Parathyroid adenoma (tissue), 2 donors: ENCODE measurements around the gene CASP5.
"Not testable (repeated sequence)": the region's sequence is repeated elsewhere in the genome, so short reads cannot be mapped to it uniquely, and the experiment has no call there.

ENCODE experiments used
- H2AFZ ChIP-seq: fragments of 300-600 bp; sonication (generic); one replicate; pipeline ENCODE4 v1.7.0; 2017; ENCODE audit warnings: antibody characterized with exemption, mild to moderate bottlenecking
- H3K27ac ChIP-seq: fragments of 300-600 bp; sonication (generic); one replicate; pipeline ENCODE4 v1.7.0; 2017
- H3K27me3 ChIP-seq: fragments of 300-600 bp; sonication (generic); one replicate; pipeline ENCODE4 v1.7.0; 2017; ENCODE audit warnings: low read length; ENCODE audit not compliant: control insufficient read depth, insufficient read depth
- H3K36me3 ChIP-seq: fragments of 300-600 bp; sonication (generic); one replicate; pipeline ENCODE4 v1.7.0; 2017; ENCODE audit warnings: low read length; ENCODE audit not compliant: control insufficient read depth, insufficient read depth
- H3K4me1 ChIP-seq: fragments of 300-600 bp; sonication (generic); one replicate; pipeline ENCODE4 v1.7.0; 2017; ENCODE audit warnings: control low read depth
- H3K4me2 ChIP-seq: fragments of 300-600 bp; sonication (generic); one replicate; pipeline ENCODE4 v1.7.0; 2017; ENCODE audit warnings: low read length
- H3K4me3 ChIP-seq: fragments of 300-600 bp; sonication (generic); one replicate; pipeline ENCODE4 v1.7.0; 2017; ENCODE audit warnings: low read depth, low read length
- H3K79me2 ChIP-seq: fragments of 300-600 bp; sonication (generic); one replicate; pipeline ENCODE4 v1.7.0; 2017; ENCODE audit warnings: control low read depth
- H3K9ac ChIP-seq: fragments of 300-600 bp; sonication (generic); one replicate; pipeline ENCODE4 v1.7.0; 2017; ENCODE audit warnings: mild to moderate bottlenecking
- H3K9me3 ChIP-seq: fragments of 300-600 bp; sonication (generic); one replicate; pipeline ENCODE4 v1.7.0; 2017; ENCODE audit warnings: low read length; ENCODE audit not compliant: control insufficient read depth
- CTCF ChIP-seq: fragments of 300-600 bp; sonication (generic); IDR thresholded peaks from one replicate; pipeline ENCODE4 v1.7.0; 2017; ENCODE audit warnings: antibody characterized with exemption, mild to moderate bottlenecking
- donor health status: primary hyperparathyroidism.

The CASP5 gene

GRCh38 chr11:105023003-105023402 is at the start of gene CASP5:
Gene CASP5, minus strand, starts transcription at chr11:105023168. Its CDS starts 32 bp downstream, at chr11:105023136.
- no peak within 1 kb of the TSS for H3K27ac ChIP-seq
- no peak for TF ChIP-seq CTCF
- H3K27me3 ChIP-seq: no peaks in the 10 kb centered on the region
- H3K9me3 ChIP-seq: no peaks in the 10 kb centered on the region
- H3K4me3 ChIP-seq: no peak within 1 kb of the TSS
- H3K79me2 ChIP-seq: no peaks in the 10 kb centered on the region
- H3K4me2 ChIP-seq: no peak within 1 kb of the TSS
- no peaks in the 10 kb centered on the region for H3K36me3 ChIP-seq
- no peak within 1 kb of the TSS for H3K9ac ChIP-seq
- no peaks in the 10 kb centered on the region for H3K4me1 ChIP-seq
- no peak within 1 kb of the TSS for H2AFZ ChIP-seq

- not testable (repeated sequence) for H3K4me3 ChIP-seq, H2AFZ ChIP-seq, H3K4me1 ChIP-seq, H3K9ac ChIP-seq, H3K4me2 ChIP-seq, H3K27ac ChIP-seq, H3K79me2 ChIP-seq, H3K27me3 ChIP-seq, H3K9me3 ChIP-seq, H3K36me3 ChIP-seq
Measured at GRCh38 chr11:105072080-105072479, 49.1 kb upstream of the CASP5 start.

- H3K4me3 ChIP-seq: no peak overlapping the region
- no peak for TF ChIP-seq CTCF
- H3K4me2 ChIP-seq: no peak overlapping the region
- no peak overlapping the region for H2AFZ ChIP-seq
- H3K27me3 ChIP-seq: no peaks in the 10 kb centered on the region
- no peaks in the 10 kb centered on the region for H3K36me3 ChIP-seq
- no peaks in the 10 kb centered on the region for H3K79me2 ChIP-seq
- no peak overlapping the region for H3K27ac ChIP-seq
- no peak overlapping the region for H3K9ac ChIP-seq
- no peaks in the 10 kb centered on the region for H3K9me3 ChIP-seq
- no peaks in the 10 kb centered on the region for H3K4me1 ChIP-seq
Measured at GRCh38 chr11:105071089-105071732, 48.2 kb upstream of the CASP5 start.

GRCh38 chr11:105070306-105070705 is 47.3 kb upstream of the CASP5 start:
- TF ChIP-seq CTCF: no peak
- H3K79me2 ChIP-seq: no peaks in the 10 kb centered on the region
- no peak overlapping the region for H3K9ac ChIP-seq
- H3K4me1 ChIP-seq: no peaks in the 10 kb centered on the region
- no peak overlapping the region for H3K27ac ChIP-seq
- no peak overlapping the region for H2AFZ ChIP-seq
- H3K4me3 ChIP-seq: no peak overlapping the region
- no peaks in the 10 kb centered on the region for H3K9me3 ChIP-seq
- H3K4me2 ChIP-seq: no peak overlapping the region
- H3K36me3 ChIP-seq: no peaks in the 10 kb centered on the region
- H3K27me3 ChIP-seq: no peaks in the 10 kb centered on the region

- not testable (repeated sequence) for H3K27ac ChIP-seq, H3K36me3 ChIP-seq, H3K27me3 ChIP-seq, H2AFZ ChIP-seq, H3K4me2 ChIP-seq, H3K79me2 ChIP-seq, H3K9ac ChIP-seq, H3K9me3 ChIP-seq, H3K4me3 ChIP-seq, H3K4me1 ChIP-seq
Measured at GRCh38 chr11:105069749-105070148, 46.8 kb upstream of the CASP5 start.

GRCh38 chr11:105063245-105063941 is 40.4 kb upstream of the CASP5 start:
- H3K9ac ChIP-seq, H3K4me2 ChIP-seq, H3K4me1 ChIP-seq, H3K27me3 ChIP-seq, H2AFZ ChIP-seq, H3K27ac ChIP-seq, H3K4me3 ChIP-seq, H3K36me3 ChIP-seq, H3K9me3 ChIP-seq, H3K79me2 ChIP-seq: not testable (repeated sequence)
